LNCAP (cell line): ENCODE data around the gene STIM2.

Experiments used
- TF ChIP-seq, protein P1 (sequence below): fragments of 450-650 bp; IDR thresholded peaks from 2 replicates; pipeline ENCODE4 v1.5.1; 2017; ENCODE audit warnings: mild to moderate bottlenecking

Gene STIM2

DNA sequence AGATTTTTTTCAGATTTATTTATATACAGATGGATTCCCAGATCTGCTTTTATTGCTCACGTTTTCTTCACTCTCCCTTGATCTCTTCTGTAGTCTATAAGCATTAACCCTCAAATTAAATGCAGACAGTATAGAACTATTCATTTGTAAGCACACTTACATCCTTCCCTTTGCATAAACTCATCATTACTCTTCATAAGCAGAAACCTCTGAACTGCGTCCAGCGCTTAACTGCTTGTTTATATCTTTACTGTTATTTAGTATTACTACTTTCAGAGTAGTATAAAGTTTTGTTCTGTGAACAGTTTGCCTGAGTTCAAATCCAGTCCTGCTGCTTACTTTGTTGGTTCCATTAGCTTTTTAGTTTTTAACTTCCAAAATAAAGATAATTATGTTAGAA is 132.9 kb downstream of the STIM2 start:
- TF ChIP-seq, protein P1, sequence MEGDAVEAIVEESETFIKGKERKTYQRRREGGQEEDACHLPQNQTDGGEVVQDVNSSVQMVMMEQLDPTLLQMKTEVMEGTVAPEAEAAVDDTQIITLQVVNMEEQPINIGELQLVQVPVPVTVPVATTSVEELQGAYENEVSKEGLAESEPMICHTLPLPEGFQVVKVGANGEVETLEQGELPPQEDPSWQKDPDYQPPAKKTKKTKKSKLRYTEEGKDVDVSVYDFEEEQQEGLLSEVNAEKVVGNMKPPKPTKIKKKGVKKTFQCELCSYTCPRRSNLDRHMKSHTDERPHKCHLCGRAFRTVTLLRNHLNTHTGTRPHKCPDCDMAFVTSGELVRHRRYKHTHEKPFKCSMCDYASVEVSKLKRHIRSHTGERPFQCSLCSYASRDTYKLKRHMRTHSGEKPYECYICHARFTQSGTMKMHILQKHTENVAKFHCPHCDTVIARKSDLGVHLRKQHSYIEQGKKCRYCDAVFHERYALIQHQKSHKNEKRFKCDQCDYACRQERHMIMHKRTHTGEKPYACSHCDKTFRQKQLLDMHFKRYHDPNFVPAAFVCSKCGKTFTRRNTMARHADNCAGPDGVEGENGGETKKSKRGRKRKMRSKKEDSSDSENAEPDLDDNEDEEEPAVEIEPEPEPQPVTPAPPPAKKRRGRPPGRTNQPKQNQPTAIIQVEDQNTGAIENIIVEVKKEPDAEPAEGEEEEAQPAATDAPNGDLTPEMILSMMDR: no peak

DNA sequence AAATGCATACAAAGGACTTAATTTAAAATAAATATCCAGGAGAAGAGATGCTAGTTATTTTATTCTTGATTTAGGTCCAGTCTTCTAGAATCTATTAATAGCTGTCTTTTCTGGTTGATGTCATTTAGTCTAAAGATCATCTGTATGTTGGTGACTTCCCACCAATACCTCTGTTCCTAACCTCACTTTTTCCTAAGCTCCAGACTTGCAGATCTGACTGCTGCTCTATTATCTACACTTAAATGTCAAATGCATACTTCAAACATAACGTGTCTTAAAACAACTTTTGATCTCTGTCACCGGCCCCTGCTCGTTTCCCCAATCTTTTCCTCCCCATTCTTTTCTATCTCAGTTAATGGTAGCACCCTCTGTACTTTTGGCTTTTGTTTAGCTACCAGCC is 133.3 kb downstream of the STIM2 start:
- TF ChIP-seq, protein P1: no peak

DNA sequence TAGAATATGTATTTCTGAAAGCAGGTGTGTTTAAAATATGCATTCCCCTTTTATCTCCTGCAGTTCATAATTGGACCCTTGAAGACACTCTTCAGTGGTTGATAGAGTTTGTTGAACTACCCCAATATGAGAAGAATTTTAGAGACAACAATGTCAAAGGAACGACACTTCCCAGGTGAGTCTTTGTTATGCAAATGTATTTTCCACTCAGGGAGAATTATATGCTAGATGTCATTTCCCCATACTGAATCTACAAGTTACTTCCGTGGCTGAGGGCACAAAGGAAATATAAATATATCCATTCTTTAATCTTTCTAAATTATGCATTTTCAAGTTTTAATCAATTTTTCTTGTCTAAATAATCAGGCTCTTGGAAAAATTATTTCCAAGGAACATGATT is 134.7 kb downstream of the STIM2 start:
- TF ChIP-seq, protein P1: no peak

DNA sequence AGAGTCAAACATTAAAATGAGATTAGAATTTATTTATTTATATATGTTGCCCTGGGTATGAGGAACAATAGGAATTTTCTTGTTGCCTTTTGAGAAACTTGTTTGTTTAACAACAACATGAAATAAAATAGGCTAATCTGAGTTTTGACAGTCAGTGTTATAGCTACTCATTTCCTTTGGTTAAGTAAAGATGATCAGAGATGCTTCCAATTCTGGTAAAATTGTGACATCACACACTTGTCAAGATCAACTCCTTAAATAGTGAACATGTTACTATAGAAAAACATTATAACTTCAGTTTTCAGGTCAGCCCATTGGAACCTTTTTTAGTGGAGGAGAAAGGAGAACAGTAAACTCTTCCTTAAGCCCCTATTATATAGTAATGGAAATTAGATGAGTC is 136.1 kb downstream of the STIM2 start:
- TF ChIP-seq, protein P1: no peak

DNA sequence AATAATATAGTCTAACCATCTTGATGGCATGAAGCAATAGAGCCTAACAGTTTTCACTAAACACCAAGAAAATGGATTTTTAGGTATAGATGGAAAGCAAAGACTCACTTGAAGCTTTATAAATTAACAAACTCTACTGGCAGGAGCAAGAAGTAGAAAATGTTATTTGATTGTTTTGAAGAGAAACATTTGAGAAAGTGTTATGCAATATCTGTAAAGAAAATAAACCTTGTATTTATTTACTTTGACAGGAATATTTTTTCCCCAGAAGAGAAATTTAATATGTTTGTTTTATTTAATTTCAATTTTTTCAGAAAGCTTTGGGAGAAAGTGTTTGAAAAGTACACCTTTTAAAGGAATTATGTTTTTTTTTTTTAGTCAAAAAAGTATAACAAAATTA is 139.0 kb downstream of the STIM2 start:
- TF ChIP-seq, protein P1: no peak

DNA sequence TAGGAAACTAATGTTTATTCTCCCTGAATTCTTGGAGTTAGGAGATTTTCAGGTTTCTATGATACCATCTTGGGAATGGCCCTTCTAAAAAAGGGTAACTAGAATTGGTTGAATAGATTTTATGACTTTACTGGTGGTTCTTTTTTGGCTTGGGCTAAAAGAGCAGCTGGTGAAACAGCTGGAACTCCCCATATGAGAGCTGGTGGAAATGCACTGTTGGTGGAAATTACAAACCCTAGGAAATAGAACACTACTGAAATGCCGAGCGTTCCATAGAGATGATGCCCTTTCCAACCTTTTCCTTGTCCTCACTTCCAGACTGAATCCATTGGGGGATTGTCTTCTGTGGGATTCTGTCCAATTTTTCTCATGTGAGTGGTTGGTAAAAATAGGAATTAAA is 139.5 kb downstream of the STIM2 start:
- TF ChIP-seq, protein P1: no peak

DNA sequence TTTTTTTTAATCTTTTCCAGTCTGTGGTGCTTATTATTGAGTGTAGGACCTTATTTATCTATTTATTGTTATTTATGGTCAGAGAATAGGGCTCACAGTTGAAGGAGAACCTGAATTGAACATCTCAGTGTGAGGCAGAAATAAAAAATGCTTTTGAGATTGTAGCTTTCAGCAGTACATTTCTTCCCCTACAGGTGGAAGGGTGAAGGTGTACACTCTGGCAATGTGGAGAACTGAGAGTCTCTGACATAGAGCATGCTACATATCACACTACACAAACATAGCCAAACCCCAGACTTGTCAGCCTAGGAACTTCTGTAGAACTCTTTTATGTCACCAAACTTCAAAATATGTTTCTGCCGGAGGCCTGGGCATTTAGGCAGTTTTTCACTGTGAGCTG is 140.2 kb downstream of the STIM2 start:
- TF ChIP-seq, protein P1: peak; percentile 46; the same call in 1 of the 2 replicates
